CD1c-positive myeloid dendritic cell (primary cell): ENCODE measurements around the gene LIMA1.
A peak's percentile ranks its signal among the peaks of the same experiment; 100 is the strongest.
"Not testable (repeated sequence)": the region's sequence is repeated elsewhere in the genome, so short reads cannot be mapped to it uniquely, and the experiment has no call there.

Experiments used
- DNase-seq: peaks from one replicate; pipeline ENCODE4 v3.0.0-alpha.2; 2016; ENCODE audit errors: extremely low spot score

Gene LIMA1

GRCh38 chr12:50248411-50248810, 34.9 kb downstream of the LIMA1 start:
- no peak for DNase-seq

- not testable (repeated sequence) for DNase-seq
These were observed 35.7 kb downstream of the LIMA1 start for GRCh38 chr12:50247665-50248064.

GRCh38 chr12:50246873-50247612, 36.3 kb downstream of the LIMA1 start:
- peak; percentile 66 for DNase-seq

GRCh38 chr12:50246197-50246865, 37.0 kb downstream of the LIMA1 start:
- DNase-seq, result no peak

GRCh38 chr12:50243507-50243906, 39.8 kb downstream of the LIMA1 start:
- DNase-seq, result no peak

GRCh38 chr12:50242751-50243191, 40.5 kb downstream of the LIMA1 start:
- no peak for DNase-seq

- DNase-seq, result no peak
These were observed 42.1 kb downstream of the LIMA1 start for GRCh38 chr12:50241178-50241577.

- no peak for DNase-seq
These were observed 42.6 kb downstream of the LIMA1 start for GRCh38 chr12:50240792-50241114.

- no peak for DNase-seq
These were observed 43.1 kb downstream of the LIMA1 start for GRCh38 chr12:50240096-50240791.

- DNase-seq, result no peak
These were observed 43.9 kb downstream of the LIMA1 start for GRCh38 chr12:50239355-50239891.

GRCh38 chr12:50234347-50234746, 49.0 kb downstream of the LIMA1 start:
- no peak for DNase-seq

GRCh38 chr12:50232771-50233209, 50.5 kb downstream of the LIMA1 start:
- DNase-seq, result no peak

GRCh38 chr12:50232206-50232605, 51.1 kb downstream of the LIMA1 start:
- no peak for DNase-seq

- no peak for DNase-seq
These were observed 52.0 kb downstream of the LIMA1 start for GRCh38 chr12:50231346-50231745.

- no peak for DNase-seq
These were observed 53.1 kb downstream of the LIMA1 start for GRCh38 chr12:50230217-50230616.

- DNase-seq, result no peak
These were observed 59.2 kb downstream of the LIMA1 start for GRCh38 chr12:50224026-50224692.

GRCh38 chr12:50222275-50222783, 61.0 kb downstream of the LIMA1 start:
- DNase-seq, result peak; percentile 70

- peak; percentile 23 for DNase-seq
These were observed 61.9 kb downstream of the LIMA1 start for GRCh38 chr12:50221228-50222008.

GRCh38 chr12:50220363-50220995, 62.8 kb downstream of the LIMA1 start:
- DNase-seq, result peak; percentile 13

- no peak for DNase-seq
These were observed 63.8 kb downstream of the LIMA1 start for GRCh38 chr12:50219544-50219943.
